GM12878 (cell line): ENCODE data around the gene DRD3. TPM values are rescaled to one million over a fixed set of nuclear protein-coding genes. Genes with fewer than 3 reads are reported as not detected.

Source experiments
- ATAC-seq: fragments of 200-7000 bp; cut with Tn5 transposase; 3 replicates; pipeline ENCODE4 v1.9.1; 2020; ENCODE audit warnings: mild to moderate bottlenecking, moderate library complexity
- BruUV-seq: library from RNA; stranded (reverse); fragments of 400-500 nt; replicated peaks from 2 replicates; lab custom pipeline; 2021; lab: Mats Ljungman, UMichigan
- CTCF ChIA-PET: fragments of 300-600 bp; sonication (Branson Sonifier 250); formaldehyde crosslinking; extraction: SDS; loops from one replicate; lab custom pipeline; 2021; ENCODE audit warnings: inconsistent platforms; lab: Yijun Ruan, JAX
- POLR2A ChIA-PET: fragments of 350-600 bp; formaldehyde crosslinking; extraction: SDS; loops from one replicate; lab custom pipeline; 2021; ENCODE audit warnings: inconsistent platforms; lab: Charles Lee
- RAD21 ChIA-PET: fragments of 300-600 bp; sonication (Branson Sonifier 250); formaldehyde crosslinking; loops from one replicate; lab custom pipeline; 2023; ENCODE audit warnings: antibody characterized with exemption; ENCODE audit not compliant: unreplicated experiment; lab: Charles Lee
- SMC1A ChIA-PET: fragments of 300-600 bp; sonication (Branson Sonifier 250); formaldehyde crosslinking; loops from one replicate; lab custom pipeline; 2023; ENCODE audit not compliant: unreplicated experiment, uncharacterized antibody; lab: Charles Lee
- DNase-seq: peaks from one replicate; pipeline ENCODE4 v3.0.0-alpha.2; 2011; ENCODE audit warnings: low read depth, low spot score
- FAIRE-seq: peaks from 3 replicates; lab custom pipeline; 2011; peaks lifted over from hg19 to GRCh38; lab: Jason Lieb, UNC
- H2AFZ ChIP-seq: 2 replicates; pipeline ENCODE4 v1.6.0; 2011; ENCODE audit warnings: low read depth, low read length, control low read depth; ENCODE audit not compliant: control insufficient read depth
- H3K27ac ChIP-seq: 2 replicates; pipeline ENCODE4 v1.5.1; 2011; ENCODE audit warnings: control low read depth; ENCODE audit not compliant: control insufficient read depth, insufficient read depth
- H3K27me3 ChIP-seq, 2 experiments: replicated peaks in 1 of 2; 2 replicates each; pipeline versions ENCODE4 v1.6.0 to v1.6.1; 2011; ENCODE audit warnings: low read length in 1 of 2; ENCODE audit not compliant: control insufficient read depth in 2 of 2, insufficient read depth in 2 of 2
- H3K36me3 ChIP-seq, 2 experiments: 2 replicates each; pipeline ENCODE4 v1.5.1; 2011; ENCODE audit warnings: low read length in 1 of 2; ENCODE audit not compliant: control insufficient read depth in 2 of 2, insufficient read depth in 2 of 2
- H3K4me1 ChIP-seq: 2 replicates; pipeline ENCODE4 v1.6.1; 2011; ENCODE audit warnings: mild to moderate bottlenecking, low read length, moderate library complexity, mixed read lengths; ENCODE audit not compliant: control insufficient read depth, insufficient read depth
- H3K4me2 ChIP-seq: 2 replicates; pipeline ENCODE4 v1.6.0; 2011; ENCODE audit warnings: control low read depth; ENCODE audit not compliant: control insufficient read depth, insufficient read depth
- H3K4me3 ChIP-seq: fragments of 200-600 bp; sonication (generic); 2 replicates; pipeline ENCODE4 v1.5.1; 2016
- H3K79me2 ChIP-seq: 2 replicates; pipeline ENCODE4 v1.6.0; 2011; ENCODE audit warnings: low read length; ENCODE audit not compliant: control insufficient read depth, insufficient read depth
- H3K9ac ChIP-seq: 2 replicates; pipeline ENCODE4 v1.8.0; 2011; ENCODE audit warnings: low read length, control low read depth, mixed read lengths; ENCODE audit not compliant: control insufficient read depth, insufficient read depth
- H3K9me3 ChIP-seq: replicated peaks from 3 replicates; pipeline ENCODE4 v1.5.1; 2011; ENCODE audit warnings: mild to moderate bottlenecking, low read length; ENCODE audit not compliant: control insufficient read depth, insufficient read depth
- H4K20me1 ChIP-seq: 2 replicates; pipeline ENCODE4 v1.6.0; 2011; ENCODE audit not compliant: control insufficient read depth, insufficient read depth
- FOS ChIP-seq: IDR thresholded peaks from 3 replicates; pipeline ENCODE4 v1.6.1; 2011; ENCODE audit warnings: borderline replicate concordance; ENCODE audit not compliant: insufficient read length; ENCODE audit errors: extremely low read depth
- IRF4 ChIP-seq: IDR thresholded peaks from 2 replicates; pipeline ENCODE4 v1.6.1; 2011; ENCODE audit warnings: low read depth, low read length
- KDM1A ChIP-seq: fragments of 200-600 bp; sonication (generic); IDR thresholded peaks from 2 replicates; pipeline ENCODE4 v1.6.1; 2016; ENCODE audit warnings: borderline replicate concordance
- MTA3 ChIP-seq: IDR thresholded peaks from 2 replicates; pipeline ENCODE4 v1.6.1; 2012; ENCODE audit warnings: low read length, inconsistent platforms, borderline replicate concordance
- MYB ChIP-seq: fragments of 150-350 bp; IDR thresholded peaks from 2 replicates; pipeline ENCODE4 v1.6.1; 2014; ENCODE audit warnings: mild to moderate bottlenecking, low read depth, low read length, borderline replicate concordance
- PKNOX1 ChIP-seq: fragments of 450-650 bp; IDR thresholded peaks from 2 replicates; pipeline ENCODE4 v1.6.1; 2016; ENCODE audit warnings: mild to moderate bottlenecking
- POLR2AphosphoS2 ChIP-seq: IDR thresholded peaks from 2 replicates; pipeline ENCODE4 v1.6.1; 2011; ENCODE audit warnings: low read depth, mild to moderate bottlenecking, low read length, improper control_type of control experiment, moderate library complexity
- RUNX3 ChIP-seq: IDR thresholded peaks from 2 replicates; pipeline ENCODE4 v1.6.1; 2012; ENCODE audit warnings: low read length, inconsistent platforms
- ZZZ3 ChIP-seq: IDR thresholded peaks from 2 replicates; pipeline ENCODE4 v1.6.1; 2011; ENCODE audit warnings: low read depth; ENCODE audit not compliant: control insufficient read depth, insufficient read length
- WGBS: methylation state at CpG from one replicate; pipeline ENCODE4 v1.1.6; 2016; ENCODE audit warnings: low lambda C conversion rate; ENCODE audit not compliant: insufficient replicate concordance, insufficient coverage; ENCODE audit errors: missing lambda C conversion rate; 5-methylcytosine and 5-hydroxymethylcytosine counted together
- in situ Hi-C: fragments of 300-500 bp; cut with MboI; formaldehyde crosslinking; loops from 9 replicates; pipeline ENCODE4 v1.14.3; 2018; ENCODE audit warnings: mixed read lengths
- intact Hi-C: fragments of 100-400 bp; cut with micrococcal nuclease; formaldehyde crosslinking; loops from one replicate; pipeline ENCODE4 v1.14.2; 2022; ENCODE audit not compliant: unreplicated experiment
- polyA plus RNA-seq, 11 experiments: library from polyadenylated mRNA; depleted of rRNA in 4 of 11; unstranded in 6 of 11; stranded (reverse) in 5 of 11; fragments of >200 nt; fragmentation: Nextera tagmentation in 4 of 11; fragmentation: Illumina TruSeq in 1 of 11; extraction: Ambion mirVana in 4 of 11; extraction: Trizol in 1 of 11; gene quantifications; 1 replicate in 1 of 11; 2 replicates in 10 of 11; pipeline versions ENCODE4 v1.2.1 to v1.2.3, GENCODE V29; 2011 to 2016; ENCODE audit warnings: inconsistent platforms in 2 of 11, missing spikeins in 2 of 11, low read depth in 1 of 11
- total RNA-seq, 4 experiments: library from RNA; depleted of rRNA in 3 of 4; stranded (reverse); fragments of >200 nt in 3 of 4; fragmentation: Illumina TruSeq in 1 of 4; extraction: Trizol in 1 of 4; gene quantifications; 2 replicates each; pipeline versions ENCODE4 v1.2.1 to v1.2.3, GENCODE V29; 2013 to 2021
- TF ChIP-seq, protein P1 (sequence below): fragments of 450-650 bp; formaldehyde crosslinking; IDR thresholded peaks from 2 replicates; pipeline ENCODE4 v1.5.0; 2022; ENCODE audit warnings: mild to moderate bottlenecking, missing genetic modification characterization

The DRD3 gene
- total and polyA plus RNA-seq, 10 of the 15 experiments (the other 5 are each of a cell fraction or from before 2014, with no cell fraction given) = not detected

DNA sequence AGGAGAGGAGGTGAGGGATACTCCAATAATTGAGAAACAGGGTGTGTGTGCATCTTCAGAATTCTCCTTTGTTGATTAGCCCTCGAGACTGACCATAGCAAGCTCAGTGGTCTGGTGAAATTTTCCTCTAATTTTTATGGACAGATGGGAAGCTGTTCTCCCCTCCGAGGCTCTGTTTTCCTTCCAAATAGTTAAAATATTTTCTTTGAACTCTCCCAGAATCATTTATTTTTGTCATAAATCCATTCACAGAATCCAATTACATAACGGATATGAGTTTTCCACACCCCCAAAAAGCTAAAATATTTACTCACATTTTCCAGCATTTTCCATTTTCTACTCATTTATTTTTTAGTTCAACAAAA, 85.9 kb downstream of the DRD3 start:
- RAD21 ChIA-PET = no interaction called here
- in situ Hi-C loops (no loop called here), intact Hi-C loops (no loop called here)
- no peak overlapping the region for H2AFZ ChIP-seq
- no peak overlapping the region for H3K4me3 ChIP-seq
- CTCF ChIA-PET = no interaction called here
- 36% methylated on average over 3 of the region's 3 CpGs for WGBS
- TF ChIP-seq RUNX3 = no peak
- no peak for TF ChIP-seq MYB
- no peak for TF ChIP-seq POLR2AphosphoS2
- TF ChIP-seq KDM1A = no peak
- TF ChIP-seq FOS = no peak
- no peak for TF ChIP-seq PKNOX1
- no peak for TF ChIP-seq IRF4
- TF ChIP-seq ZZZ3 = no peak
- TF ChIP-seq MTA3 = no peak
- TF ChIP-seq, protein P1, sequence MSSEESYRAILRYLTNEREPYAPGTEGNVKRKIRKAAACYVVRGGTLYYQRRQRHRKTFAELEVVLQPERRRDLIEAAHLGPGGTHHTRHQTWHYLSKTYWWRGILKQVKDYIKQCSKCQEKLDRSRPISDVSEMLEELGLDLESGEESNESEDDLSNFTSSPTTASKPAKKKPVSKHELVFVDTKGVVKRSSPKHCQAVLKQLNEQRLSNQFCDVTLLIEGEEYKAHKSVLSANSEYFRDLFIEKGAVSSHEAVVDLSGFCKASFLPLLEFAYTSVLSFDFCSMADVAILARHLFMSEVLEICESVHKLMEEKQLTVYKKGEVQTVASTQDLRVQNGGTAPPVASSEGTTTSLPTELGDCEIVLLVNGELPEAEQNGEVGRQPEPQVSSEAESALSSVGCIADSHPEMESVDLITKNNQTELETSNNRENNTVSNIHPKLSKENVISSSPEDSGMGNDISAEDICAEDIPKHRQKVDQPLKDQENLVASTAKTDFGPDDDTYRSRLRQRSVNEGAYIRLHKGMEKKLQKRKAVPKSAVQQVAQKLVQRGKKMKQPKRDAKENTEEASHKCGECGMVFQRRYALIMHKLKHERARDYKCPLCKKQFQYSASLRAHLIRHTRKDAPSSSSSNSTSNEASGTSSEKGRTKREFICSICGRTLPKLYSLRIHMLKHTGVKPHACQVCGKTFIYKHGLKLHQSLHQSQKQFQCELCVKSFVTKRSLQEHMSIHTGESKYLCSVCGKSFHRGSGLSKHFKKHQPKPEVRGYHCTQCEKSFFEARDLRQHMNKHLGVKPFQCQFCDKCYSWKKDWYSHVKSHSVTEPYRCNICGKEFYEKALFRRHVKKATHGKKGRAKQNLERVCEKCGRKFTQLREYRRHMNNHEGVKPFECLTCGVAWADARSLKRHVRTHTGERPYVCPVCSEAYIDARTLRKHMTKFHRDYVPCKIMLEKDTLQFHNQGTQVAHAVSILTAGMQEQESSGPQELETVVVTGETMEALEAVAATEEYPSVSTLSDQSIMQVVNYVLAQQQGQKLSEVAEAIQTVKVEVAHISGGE (CRISPR knock-in tag) = no peak
- TF ChIP-seq, all 136 proteins: peak for 0
- ChIA-PET SMC1A (interaction anchor here (1.5 kb wide), 1 partner anchor 8 kb away, joined by 6 read pairs; no protein-coding TSS in a partner anchor), POLR2A (no interaction called here)
- Histone ChIP-seq H3K9ac (no peak overlapping the region), H3K79me2 (no peaks in the 10 kb centered on the region), H4K20me1 (no peaks in the 10 kb centered on the region), H3K36me3 (no peaks in the 10 kb centered on the region), H3K4me2 (no peak overlapping the region), H3K4me1 (no peaks in the 10 kb centered on the region), H3K9me3 (no peaks in the 10 kb centered on the region), H3K27ac (no peak overlapping the region), H3K27me3 (no peaks in the 10 kb centered on the region)
- no peak for ATAC-seq
- no peak for FAIRE-seq
- no TSS peak for BruUV-seq
- DNase-seq = no peak
